ENCODE results near the gene SERF1B.
"Not testable (repeated sequence)": the region's sequence is repeated elsewhere in the genome, so short reads cannot be mapped to it uniquely, and the experiment has no call there.

Gene SERF1B

GRCh38 chr5:70025106-70025844 lies at the start of gene SERF1B:
Gene SERF1B (plus strand): TSS chr5:70025251. CDS start chr5:70025452, 201 bp downstream.
- not testable (repeated sequence) for DNase-seq

GRCh38 chr5:69991713-69992112 lies 33.3 kb upstream of the SERF1B start:
- DNase-seq = not testable (repeated sequence)

- DNase-seq = not testable (repeated sequence)
Measured at GRCh38 chr5:69995535-69995934, 29.5 kb upstream of the SERF1B start.

GRCh38 chr5:70020660-70021059 lies 4.4 kb upstream of the SERF1B start:
- not testable (repeated sequence) for DNase-seq

- not testable (repeated sequence) for DNase-seq
Measured at GRCh38 chr5:70025845-70026145, 744 bp downstream of the SERF1B start.

- not testable (repeated sequence) for DNase-seq
Measured at GRCh38 chr5:70031204-70031603, 6.2 kb downstream of the SERF1B start.

GRCh38 chr5:70041411-70041810 lies 16.4 kb downstream of the SERF1B start:
- not testable (repeated sequence) for DNase-seq

GRCh38 chr5:70049790-70050142 lies 24.7 kb downstream of the SERF1B start:
- not testable (repeated sequence) for DNase-seq

- DNase-seq = not testable (repeated sequence)
Measured at GRCh38 chr5:70056289-70056942, 31.4 kb downstream of the SERF1B start.

GRCh38 chr5:70057140-70057539 lies 32.1 kb downstream of the SERF1B start:
- DNase-seq = not testable (repeated sequence)

- DNase-seq = not testable (repeated sequence)
Measured at GRCh38 chr5:70077632-70078031, 52.6 kb downstream of the SERF1B start.

GRCh38 chr5:70088907-70089464 lies 63.9 kb downstream of the SERF1B start:
- not testable (repeated sequence) for DNase-seq

GRCh38 chr5:70091776-70092175 lies 66.7 kb downstream of the SERF1B start:
- DNase-seq = not testable (repeated sequence)
